ENCODE measurements around the gene AP1M2.
"Not testable (repeated sequence)": the region's sequence is repeated elsewhere in the genome, so short reads cannot be mapped to it uniquely, and the experiment has no call there.

DNA sequence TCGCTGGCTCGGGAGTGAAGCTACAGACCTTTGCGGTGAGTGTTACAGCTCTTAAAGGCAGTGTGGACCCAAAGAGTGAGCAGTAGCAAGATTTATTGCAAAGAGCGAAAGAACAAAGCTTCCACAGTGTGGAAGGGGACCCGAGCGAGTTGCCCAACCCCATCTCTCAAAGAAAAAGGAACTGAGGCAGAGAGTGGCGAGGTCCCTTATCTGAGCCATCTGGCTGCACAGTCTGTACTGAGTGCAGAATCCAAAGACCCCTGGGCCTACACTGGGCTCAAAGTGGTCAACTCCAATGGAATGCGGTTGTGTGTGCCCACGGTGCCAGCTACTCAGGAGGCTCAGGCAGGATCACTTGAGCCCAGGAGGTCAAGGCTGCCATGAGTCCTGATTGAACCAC lies 48.1 kb downstream of the AP1M2 start:
- TF ChIP-seq, protein P1, sequence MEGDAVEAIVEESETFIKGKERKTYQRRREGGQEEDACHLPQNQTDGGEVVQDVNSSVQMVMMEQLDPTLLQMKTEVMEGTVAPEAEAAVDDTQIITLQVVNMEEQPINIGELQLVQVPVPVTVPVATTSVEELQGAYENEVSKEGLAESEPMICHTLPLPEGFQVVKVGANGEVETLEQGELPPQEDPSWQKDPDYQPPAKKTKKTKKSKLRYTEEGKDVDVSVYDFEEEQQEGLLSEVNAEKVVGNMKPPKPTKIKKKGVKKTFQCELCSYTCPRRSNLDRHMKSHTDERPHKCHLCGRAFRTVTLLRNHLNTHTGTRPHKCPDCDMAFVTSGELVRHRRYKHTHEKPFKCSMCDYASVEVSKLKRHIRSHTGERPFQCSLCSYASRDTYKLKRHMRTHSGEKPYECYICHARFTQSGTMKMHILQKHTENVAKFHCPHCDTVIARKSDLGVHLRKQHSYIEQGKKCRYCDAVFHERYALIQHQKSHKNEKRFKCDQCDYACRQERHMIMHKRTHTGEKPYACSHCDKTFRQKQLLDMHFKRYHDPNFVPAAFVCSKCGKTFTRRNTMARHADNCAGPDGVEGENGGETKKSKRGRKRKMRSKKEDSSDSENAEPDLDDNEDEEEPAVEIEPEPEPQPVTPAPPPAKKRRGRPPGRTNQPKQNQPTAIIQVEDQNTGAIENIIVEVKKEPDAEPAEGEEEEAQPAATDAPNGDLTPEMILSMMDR (IDR thresholded peaks at IDR 0.05) = not testable (repeated sequence)
- not testable (repeated sequence) for TF ChIP-seq EZH2, EZH2phosphoT487 (IDR thresholded peaks at IDR 0.05)
